Hematopoietic multipotent progenitor cell treated with erythropoietin and hydrocortisone succinate and interleukin-3 and kit ligand, for 4 days (in vitro differentiated cells): Measurements from ENCODE around the gene SIM2.

Experiments
- DNase-seq: peaks from one replicate; pipeline ENCODE4 v3.0.0-alpha.2; 2015

Gene SIM2

DNA sequence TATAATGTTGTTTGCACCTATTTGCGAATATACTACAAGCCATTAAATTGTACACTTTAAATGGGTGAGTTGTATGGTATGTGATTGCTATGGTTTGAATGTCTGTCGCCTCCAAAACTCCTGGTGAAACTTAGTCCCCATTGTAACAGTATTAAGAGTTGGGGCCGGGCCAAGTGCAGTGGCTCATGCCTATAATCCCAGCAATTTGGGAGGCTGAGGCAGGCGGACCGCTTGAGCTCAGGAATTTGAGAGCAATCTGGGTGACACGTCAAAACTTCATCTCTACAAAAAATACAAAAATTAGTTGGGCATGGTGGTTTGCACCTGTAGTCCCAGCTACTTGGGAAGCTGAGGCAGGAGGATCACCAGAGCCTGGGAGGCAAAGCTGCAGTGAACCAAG is 12.0 kb upstream of the SIM2 start:
- DNase-seq: no peak

- no peak for DNase-seq
These were observed 10.6 kb upstream of the SIM2 start for GRCh38 chr21:36688324-36688723.

- DNase-seq: no peak
These were observed 9.6 kb upstream of the SIM2 start for GRCh38 chr21:36689324-36689723.

DNA sequence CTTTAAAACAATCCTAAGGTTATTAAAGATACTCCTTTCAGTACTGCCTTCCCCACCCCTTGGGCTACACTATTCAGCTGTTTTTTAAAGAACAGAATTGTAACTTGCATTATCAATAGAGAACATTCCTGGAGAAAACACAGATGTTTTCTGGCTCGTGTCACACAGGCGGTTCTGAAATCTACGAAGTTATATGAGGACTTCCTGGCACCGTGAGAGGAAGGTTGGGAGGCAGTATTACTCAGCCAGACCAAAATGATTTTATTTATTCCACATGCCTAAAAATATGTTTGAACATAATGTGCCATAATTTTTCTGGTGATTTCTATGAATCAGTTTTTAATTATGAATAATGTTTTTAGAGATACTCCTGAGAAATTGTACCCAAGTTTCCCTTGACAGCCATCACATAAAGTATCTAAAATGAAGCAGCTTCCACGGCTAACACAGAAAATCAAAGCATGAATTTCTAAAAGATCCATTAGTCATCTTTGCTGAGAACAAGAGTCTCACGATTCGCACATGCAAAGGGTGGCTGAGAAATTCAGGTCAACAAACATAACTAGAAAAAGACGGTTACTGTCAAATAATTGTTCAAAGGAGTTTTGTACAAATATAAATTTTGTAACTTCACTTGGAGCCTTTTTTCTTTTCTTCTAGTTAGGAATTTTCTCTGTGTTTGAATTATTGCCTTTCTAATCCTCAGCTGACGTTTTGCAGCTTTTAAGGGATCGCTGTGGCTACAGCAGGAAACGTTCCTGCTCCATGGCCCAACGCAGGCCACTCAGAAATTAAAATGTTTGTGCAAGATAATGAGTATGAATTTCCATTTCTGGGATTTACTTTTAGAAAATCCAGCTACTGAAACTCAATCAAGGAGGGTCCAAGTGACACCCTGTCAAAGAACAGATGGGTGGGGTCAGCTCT is 8.0 kb upstream of the SIM2 start:
- DNase-seq: no peak

DNA sequence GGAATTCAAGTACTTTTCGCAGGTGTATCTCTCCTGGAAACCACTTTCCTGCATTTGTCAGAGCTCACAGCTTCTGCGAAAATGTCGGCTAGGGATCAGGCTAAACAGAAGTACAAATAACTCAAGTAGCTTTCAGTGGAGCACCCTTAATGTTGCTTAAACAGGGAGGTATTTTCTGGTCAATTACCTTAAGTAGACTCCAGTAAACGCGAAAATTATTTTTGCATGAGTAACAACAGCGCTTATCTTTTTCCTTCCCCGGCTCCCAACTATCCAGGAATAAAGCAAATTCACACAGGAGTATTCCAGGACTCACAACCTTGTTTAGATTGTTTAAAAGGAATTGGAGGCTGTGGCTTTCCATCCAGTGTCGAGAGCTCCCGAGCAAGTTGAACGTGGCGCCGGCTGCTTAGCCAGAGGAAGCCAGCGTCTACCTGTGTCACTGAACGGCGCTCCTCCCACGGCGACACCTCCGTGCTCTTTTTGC is 7.3 kb upstream of the SIM2 start:
- no peak for DNase-seq

DNA sequence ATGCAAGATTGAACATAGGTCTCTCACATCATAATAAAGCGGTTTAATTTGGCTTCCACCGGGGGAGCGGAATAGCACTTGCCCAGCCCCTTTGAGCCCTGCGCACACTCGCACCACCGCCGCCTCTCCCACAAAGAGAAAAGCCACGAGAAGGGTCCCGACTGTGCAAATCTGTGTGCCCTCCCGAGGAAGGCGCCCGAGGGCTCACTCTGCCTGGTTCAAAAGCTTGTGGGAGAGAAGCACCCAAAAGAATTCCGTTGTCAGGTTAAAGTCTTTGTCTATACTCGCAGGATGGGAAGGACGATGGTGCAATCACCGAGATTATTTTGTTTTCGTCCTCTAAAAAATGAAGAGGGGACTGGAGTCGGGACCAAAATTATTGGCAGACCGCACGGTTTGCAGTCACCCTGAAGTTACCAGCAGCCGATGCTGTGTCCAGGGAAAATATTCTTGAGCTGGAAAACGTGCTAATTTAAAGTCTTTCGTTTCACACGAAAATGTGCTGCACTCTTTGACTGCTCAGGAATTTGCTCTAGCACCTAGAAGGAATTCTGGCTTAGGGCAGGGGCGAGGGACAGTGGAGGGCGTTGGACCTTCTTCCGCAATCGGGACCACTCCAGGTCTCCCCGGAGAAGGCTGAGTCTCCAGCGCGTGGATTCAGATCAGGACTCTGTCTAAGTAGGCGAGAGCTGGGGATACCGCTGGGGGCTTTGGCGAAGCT is 6.6 kb upstream of the SIM2 start:
- DNase-seq: peak; percentile 13

DNA sequence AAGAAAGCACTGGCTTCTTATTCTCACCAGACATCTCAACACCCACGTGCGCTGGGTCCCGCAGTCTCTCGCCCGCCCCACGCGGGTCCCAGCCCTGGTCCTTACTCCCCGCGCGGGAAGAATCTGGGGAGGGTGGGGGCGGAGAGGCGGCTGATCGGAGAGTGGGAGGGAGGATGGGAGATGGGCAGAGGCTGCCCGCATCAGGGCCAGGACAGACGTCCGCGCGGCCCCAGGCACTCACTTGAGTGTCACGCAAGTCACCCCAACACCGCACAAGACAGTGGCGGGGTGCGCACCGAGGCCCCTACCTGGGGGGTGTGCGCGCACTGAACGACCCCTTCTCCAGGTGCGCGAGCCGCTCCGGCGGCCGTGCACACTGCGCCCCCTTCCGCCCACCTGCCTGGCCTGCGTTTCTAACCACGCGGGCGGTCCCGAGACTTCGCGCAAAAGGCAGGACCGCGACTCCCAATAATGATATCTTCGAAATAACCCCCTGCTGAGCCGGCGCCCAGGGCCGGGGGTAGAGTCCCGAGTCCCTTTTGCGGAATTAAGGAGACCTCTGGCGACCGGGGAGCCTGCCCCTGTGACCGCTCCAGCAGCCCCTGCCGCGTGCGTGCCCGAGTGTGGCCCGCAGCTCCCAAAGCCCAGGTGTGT is 6.0 kb upstream of the SIM2 start:
- DNase-seq: peak; percentile 11

DNA sequence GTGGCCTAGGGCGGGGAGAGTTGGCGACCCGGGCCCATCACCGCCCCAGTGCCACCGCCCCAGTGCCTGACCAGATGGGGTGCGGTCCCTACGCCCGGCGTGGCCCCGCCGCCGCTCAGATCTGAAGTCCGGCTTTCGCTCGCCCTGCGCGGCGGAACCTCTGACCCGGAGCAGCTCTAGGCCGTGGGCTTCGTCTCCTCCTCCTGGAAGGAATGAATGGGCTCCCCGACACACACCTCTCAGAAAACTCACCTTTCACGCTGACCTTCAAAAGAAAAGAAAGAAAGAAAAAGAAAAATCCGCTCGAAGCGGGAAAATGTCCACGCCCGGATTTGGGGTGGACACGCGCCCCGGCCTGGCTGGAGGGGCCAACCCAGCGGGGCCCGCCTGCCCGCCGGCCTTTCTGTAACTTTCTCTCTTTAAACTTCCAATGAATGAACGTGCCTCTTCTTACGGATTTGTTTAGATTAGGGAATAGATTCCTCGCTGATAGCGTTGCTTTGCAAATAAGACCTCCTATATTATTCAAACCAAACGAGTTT is 5.4 kb upstream of the SIM2 start:
- peak; percentile 11 for DNase-seq

DNA sequence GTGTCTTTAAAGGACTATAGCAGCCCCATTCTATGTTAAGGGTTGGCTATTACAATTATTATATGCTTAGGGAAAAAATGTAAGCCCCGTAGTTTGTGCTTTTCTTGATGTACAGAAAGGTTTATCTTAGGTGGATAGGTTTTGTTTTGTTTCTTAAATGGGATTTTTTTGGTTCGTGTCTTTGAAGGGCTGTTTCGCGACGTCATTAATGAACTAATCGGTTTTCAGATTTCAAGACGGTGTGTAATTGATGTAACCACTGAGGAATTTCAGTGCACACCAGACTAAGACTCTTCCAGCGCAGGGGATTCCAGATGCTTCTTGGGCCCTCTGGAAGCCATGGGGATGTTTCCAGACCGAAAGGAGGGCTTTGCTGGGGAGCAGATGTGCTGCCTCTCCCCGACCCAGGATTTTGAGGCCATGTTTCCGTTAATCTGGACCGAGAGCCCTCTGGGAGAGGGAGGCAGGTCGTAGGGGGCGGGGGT is 4.8 kb upstream of the SIM2 start:
- peak; percentile 2 for DNase-seq

DNA sequence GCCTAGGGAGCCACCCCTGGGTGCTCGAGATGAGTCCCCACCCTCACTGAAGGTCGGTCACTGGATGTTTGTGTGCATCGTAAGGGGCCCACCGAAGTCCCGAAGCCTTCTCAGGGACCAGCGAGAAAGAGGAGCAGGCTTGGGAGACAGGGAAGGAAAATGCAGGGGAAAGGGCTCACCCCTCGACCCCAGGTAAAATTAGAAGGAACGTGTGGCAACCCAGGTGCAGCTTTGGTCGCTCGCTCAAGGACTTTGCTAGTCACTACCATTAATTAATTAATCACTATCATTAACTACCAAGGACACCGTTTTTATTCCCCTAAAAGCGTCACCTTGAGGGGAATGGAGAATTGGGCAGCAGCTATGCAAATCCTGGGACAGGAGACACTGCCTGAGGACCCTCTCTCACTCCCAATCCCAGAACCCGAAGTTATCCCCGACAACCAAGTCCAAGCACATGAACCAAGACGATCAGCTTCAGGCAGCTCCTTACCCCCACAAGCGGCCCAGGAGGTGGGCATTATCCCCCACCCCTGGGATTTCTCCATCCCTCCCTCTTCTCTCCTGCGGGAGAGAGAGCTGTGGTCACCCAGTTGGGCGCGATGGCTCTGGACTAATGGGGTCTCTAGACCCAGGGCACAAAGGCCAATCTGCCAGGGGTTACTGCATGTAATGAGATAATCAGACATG is 4.2 kb upstream of the SIM2 start:
- no peak for DNase-seq

DNA sequence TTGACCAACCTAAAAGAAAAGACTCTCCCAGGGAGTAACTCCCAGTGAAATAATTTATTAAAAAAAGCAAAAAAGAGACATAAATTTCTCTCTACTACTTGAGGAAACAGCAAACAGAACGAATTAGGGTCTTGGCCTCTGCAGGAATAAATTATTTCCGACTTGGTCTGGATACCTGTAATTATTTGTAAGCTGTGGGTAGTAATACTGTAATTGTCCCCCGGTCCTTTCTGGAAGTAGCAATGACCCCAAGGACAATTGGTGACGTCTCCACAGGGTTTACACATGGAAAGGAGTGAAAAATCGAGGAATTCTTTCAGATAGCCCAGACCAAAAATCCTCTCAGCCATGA is 3.7 kb upstream of the SIM2 start:
- DNase-seq: peak; percentile 2

DNA sequence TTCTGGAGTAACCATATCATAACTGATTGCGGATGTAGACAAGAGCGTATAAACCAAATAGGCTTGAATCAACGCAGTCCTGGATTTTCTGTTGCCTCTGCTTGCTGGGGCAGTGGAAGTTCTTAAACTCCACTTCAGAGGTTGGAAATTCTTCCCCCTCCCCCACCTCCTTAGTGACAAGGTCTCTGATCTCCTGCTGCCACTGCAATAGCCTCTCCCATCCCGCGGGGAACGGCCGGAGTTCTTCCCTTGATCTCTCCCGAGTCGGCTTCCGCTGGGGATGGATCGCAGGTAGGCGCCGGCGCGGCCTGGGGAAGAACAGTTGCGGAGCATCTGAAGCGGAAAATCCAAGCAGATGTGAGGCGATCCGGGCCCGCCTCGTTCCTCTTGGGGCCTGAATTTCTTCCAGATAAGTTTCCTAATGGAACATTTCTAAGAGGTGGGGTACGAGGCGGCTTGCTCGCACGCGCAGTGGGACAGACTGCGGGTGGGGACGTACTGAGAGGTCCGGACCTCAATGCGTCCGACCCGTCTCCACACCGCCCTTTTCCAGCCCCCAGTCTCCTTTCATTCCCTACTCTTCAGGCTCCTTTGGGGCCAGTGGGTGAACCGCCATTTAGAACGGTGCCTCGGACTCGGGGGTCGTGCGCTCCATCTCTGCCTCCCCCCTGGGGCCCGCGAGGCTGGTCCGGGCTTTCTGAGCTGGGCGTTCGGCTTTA is 3.1 kb upstream of the SIM2 start:
- DNase-seq: peak; percentile 7

- DNase-seq: peak; percentile 18
These were observed 2.4 kb upstream of the SIM2 start for GRCh38 chr21:36696390-36697059.

GRCh38 chr21:36697060-36697850 is 1.7 kb upstream of the SIM2 start:
- peak; percentile 15 for DNase-seq

GRCh38 chr21:36697851-36698384 is 997 bp upstream of the SIM2 start:
- no peak for DNase-seq

GRCh38 chr21:36698385-36698980 is 432 bp upstream of the SIM2 start:
- peak; percentile 25 for DNase-seq

GRCh38 chr21:36699546-36700294 is 805 bp downstream of the SIM2 start:
- DNase-seq: peak; percentile 14

- peak; percentile 3 for DNase-seq
These were observed 1.5 kb downstream of the SIM2 start for GRCh38 chr21:36700295-36700970.
